ENCODE measurements around the gene COBL.

The COBL gene

DNA sequence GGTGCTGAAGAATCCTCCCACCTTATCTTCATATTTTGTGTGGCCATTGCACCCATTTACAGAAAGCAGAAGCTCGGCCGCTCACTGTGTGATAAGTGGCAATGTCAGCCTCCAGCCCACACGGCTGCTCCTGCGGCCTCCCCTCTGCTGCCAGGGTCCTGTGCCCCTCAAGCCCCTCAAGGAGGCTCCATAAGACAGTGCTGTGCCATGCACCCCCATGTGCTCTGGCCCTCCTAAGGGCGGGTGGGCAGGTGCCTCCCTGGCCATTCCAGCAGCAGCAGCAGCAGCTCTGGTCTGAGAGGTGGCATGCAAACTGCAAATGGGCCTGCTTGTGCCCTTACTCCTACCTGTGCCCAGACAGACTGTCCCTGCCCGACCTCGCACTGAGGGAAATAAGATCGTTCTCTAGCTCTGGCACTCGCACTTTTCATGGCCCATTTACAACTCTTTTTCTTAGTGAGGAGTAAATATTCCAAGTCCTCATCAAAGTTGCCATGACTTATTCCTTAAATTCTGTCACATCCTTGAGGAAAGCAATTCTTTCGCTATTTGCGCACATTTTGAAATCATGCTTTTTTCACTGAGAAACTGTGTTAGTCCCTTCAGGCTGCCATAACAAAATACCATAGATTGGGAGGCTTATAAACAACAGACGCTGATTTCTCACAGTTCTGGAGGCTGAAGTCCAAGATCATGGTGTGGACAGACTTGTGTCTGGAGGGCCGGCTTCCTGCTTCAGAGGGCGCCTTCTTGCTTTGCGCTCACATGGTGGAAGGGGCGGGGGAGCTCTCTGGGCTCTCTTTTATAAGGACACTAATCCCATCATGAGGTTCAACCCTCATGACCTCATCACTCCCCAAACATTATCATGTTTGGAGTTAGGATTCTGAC, 187.8 kb downstream of the COBL start:
- no peak for TF ChIP-seq TAF1 (IDR thresholded peaks at IDR 0.05; ENCODE audit: borderline replicate concordance, insufficient read depth, low read length)
- no peak for TF ChIP-seq FOXP2 (optimal IDR thresholded peaks at IDR 0.05; ENCODE audit: borderline replicate concordance, extremely low read depth, extremely low read length, insufficient read depth)
- TF ChIP-seq, protein P1, sequence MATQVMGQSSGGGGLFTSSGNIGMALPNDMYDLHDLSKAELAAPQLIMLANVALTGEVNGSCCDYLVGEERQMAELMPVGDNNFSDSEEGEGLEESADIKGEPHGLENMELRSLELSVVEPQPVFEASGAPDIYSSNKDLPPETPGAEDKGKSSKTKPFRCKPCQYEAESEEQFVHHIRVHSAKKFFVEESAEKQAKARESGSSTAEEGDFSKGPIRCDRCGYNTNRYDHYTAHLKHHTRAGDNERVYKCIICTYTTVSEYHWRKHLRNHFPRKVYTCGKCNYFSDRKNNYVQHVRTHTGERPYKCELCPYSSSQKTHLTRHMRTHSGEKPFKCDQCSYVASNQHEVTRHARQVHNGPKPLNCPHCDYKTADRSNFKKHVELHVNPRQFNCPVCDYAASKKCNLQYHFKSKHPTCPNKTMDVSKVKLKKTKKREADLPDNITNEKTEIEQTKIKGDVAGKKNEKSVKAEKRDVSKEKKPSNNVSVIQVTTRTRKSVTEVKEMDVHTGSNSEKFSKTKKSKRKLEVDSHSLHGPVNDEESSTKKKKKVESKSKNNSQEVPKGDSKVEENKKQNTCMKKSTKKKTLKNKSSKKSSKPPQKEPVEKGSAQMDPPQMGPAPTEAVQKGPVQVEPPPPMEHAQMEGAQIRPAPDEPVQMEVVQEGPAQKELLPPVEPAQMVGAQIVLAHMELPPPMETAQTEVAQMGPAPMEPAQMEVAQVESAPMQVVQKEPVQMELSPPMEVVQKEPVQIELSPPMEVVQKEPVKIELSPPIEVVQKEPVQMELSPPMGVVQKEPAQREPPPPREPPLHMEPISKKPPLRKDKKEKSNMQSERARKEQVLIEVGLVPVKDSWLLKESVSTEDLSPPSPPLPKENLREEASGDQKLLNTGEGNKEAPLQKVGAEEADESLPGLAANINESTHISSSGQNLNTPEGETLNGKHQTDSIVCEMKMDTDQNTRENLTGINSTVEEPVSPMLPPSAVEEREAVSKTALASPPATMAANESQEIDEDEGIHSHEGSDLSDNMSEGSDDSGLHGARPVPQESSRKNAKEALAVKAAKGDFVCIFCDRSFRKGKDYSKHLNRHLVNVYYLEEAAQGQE (IDR thresholded peaks at IDR 0.05; ENCODE audit: insufficient read depth in 1 of 2, low read depth in 2 of 2, low read length in 2 of 2), result no peak
- no peak for TF ChIP-seq SIN3A (IDR thresholded peaks at IDR 0.05; ENCODE audit: borderline replicate concordance, insufficient read depth, low read length)

DNA sequence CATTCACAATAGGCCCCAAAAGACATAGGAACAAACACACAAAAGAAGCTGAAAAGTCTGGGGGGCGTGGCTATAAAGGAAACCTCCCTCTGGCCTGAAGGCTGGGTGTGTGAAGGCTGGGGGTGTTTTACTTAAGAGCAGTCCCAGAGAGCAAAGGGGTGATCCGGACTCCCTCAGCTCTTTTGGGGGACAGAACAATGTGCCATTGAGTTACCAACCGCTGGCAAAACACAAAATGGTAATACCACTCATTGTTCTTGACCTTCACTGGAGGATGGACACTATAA, 189.0 kb downstream of the COBL start:
- TF ChIP-seq TAF1 (IDR thresholded peaks at IDR 0.05; ENCODE audit: borderline replicate concordance, insufficient read depth, low read length), result no peak
- TF ChIP-seq SIN3A (IDR thresholded peaks at IDR 0.05; ENCODE audit: borderline replicate concordance, insufficient read depth, low read length), result no peak
- TF ChIP-seq FOXP2 (optimal IDR thresholded peaks at IDR 0.05; ENCODE audit: borderline replicate concordance, extremely low read depth, extremely low read length, insufficient read depth), result no peak
- TF ChIP-seq, protein P1 (IDR thresholded peaks at IDR 0.05; ENCODE audit: insufficient read depth in 1 of 2, low read depth in 2 of 2, low read length in 2 of 2), result no peak
- TF ChIP-seq POLR2AphosphoS5 (IDR thresholded peaks at IDR 0.05; ENCODE audit: low read depth, low read length), result no peak

DNA sequence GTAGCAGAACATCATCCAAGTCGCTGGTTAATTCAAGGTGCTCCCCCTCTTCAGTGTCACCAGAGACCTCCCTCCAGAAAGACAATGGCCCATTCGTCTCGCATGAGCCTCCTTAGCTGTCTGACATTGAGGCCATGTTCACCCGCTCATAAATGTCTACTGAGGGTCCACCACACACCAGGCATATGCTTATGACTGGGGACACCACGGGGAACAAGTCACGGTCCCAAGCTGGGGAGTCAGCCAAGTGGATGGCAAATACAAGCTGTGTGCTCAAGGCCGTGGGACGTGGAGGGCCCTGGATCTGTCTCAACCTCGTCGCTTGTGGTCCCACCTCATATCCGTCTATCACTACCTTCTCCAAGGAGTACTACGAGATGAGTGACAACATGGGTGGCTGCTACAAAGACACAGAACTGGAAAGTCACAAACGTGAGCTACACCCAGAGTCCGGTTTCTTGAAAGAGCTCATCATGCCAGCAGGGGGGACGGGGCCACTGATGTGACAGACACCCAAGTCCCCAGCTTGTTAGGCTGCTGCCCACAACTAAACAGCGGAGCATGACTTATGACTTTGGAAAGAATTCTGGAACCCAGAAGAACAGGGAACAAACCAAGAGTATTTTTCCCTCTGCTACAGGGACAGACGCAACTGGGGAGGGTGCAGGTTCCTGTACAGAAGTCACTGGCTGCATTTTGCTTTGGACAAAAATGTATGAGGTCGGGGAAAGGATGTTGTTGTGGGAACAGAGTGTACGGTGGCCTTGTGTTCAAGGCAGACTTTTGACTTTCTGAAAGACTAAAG, 189.6 kb downstream of the COBL start:
- TF ChIP-seq POLR2AphosphoS5 (IDR thresholded peaks at IDR 0.05; ENCODE audit: low read depth, low read length), result no peak
- TF ChIP-seq SIN3A (IDR thresholded peaks at IDR 0.05; ENCODE audit: borderline replicate concordance, insufficient read depth, low read length), result no peak
- no peak for TF ChIP-seq TAF1 (IDR thresholded peaks at IDR 0.05; ENCODE audit: borderline replicate concordance, insufficient read depth, low read length)
- TF ChIP-seq, protein P1 (IDR thresholded peaks at IDR 0.05; ENCODE audit: insufficient read depth in 1 of 2, low read depth in 2 of 2, low read length in 2 of 2), result no peak
- TF ChIP-seq FOXP2 (optimal IDR thresholded peaks at IDR 0.05; ENCODE audit: borderline replicate concordance, extremely low read depth, extremely low read length, insufficient read depth), result no peak

DNA sequence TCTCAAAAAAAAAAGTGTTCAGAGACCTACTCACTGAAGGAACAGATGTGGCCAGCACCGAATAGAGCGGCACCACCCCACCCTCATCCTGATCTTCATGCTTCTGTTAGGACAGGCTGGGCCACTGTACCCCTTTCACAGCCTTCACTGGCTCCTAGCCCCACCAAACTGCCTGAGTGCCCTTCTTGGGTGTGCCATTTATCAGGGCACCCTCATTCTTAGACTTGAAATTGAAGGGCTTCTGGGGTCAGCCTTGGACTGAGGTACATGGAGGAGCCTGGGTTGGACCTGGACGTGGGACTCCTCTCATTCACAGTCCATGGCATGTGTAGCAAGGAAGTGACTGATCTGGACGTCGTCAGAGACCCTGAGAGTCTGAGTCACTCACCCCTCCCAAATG, 190.3 kb downstream of the COBL start:
- TF ChIP-seq, protein P1 (IDR thresholded peaks at IDR 0.05; ENCODE audit: insufficient read depth in 1 of 2, low read depth in 2 of 2, low read length in 2 of 2), result no peak
- TF ChIP-seq POLR2AphosphoS5 (IDR thresholded peaks at IDR 0.05; ENCODE audit: low read depth, low read length), result no peak
- no peak for TF ChIP-seq SIN3A (IDR thresholded peaks at IDR 0.05; ENCODE audit: borderline replicate concordance, insufficient read depth, low read length)
- no peak for TF ChIP-seq TAF1 (IDR thresholded peaks at IDR 0.05; ENCODE audit: borderline replicate concordance, insufficient read depth, low read length)
- no peak for TF ChIP-seq FOXP2 (optimal IDR thresholded peaks at IDR 0.05; ENCODE audit: borderline replicate concordance, extremely low read depth, extremely low read length, insufficient read depth)

All from PFSK-1 (cell line).